ENCODE data around the gene MED12L. TPM values are rescaled to one million over a fixed set of nuclear protein-coding genes. Genes with fewer than 3 reads are reported as not detected.

The MED12L gene
- polyA plus RNA-seq, 4 donors = 0.50 to 2.7 (median 2.2) TPM

GRCh38 chr3:151204530-151205402 is 119.3 kb downstream of the MED12L start:
- no peak for DNase-seq (ENCODE audit: low read depth in 4 of 4, low spot score in 3 of 4)

GRCh38 chr3:151205482-151205881 is 120.0 kb downstream of the MED12L start:
- no peak for DNase-seq (ENCODE audit: low read depth in 4 of 4, low spot score in 3 of 4)

- no peak for DNase-seq (ENCODE audit: low read depth in 4 of 4, low spot score in 3 of 4)
Observed at GRCh38 chr3:151206201-151206600, 120.7 kb downstream of the MED12L start.

DNA sequence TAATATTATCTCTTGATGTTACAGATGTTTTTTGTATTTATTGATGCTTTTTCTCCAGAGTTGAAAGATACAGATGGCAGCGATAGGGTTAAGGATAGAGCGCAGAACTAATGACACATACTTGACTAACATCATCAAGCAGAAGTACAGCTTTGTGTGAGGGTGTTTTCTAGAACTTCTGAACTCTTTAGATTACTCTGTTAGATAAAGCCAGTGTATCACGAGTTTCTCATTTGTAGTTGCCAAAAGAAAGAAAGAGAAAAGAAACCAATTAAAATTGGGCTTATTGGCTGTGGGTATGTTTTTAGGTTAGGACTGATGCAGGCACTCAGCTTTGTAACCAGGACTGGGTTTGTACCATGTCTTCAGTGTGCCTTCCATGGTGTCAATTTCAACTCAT is 124.2 kb downstream of the MED12L start:
- no peak for DNase-seq (ENCODE audit: low read depth in 4 of 4, low spot score in 3 of 4)

GRCh38 chr3:151210676-151211381 is 125.4 kb downstream of the MED12L start:
- DNase-seq (ENCODE audit: low read depth in 4 of 4, low spot score in 3 of 4) = no peak

DNA sequence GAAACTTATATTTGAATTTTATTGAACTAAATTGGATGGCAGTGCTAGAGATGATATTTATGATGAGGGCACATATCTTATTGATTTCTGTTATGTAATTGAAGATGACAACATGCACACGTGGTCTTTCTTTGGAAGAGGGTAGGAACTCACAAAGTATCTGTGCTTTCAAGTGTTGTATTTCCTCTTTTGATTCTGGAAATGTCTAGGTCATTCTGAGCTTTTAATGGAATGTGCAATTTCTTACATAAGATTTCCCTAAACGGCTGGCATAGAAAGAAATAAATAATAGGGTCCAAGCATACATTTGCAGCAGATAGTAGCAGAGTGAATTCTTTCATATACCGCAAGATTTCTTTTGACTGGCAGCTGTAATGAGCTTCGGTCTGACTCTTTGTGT is 127.7 kb downstream of the MED12L start:
- DNase-seq (ENCODE audit: low read depth in 4 of 4, low spot score in 3 of 4) = no peak

DNA sequence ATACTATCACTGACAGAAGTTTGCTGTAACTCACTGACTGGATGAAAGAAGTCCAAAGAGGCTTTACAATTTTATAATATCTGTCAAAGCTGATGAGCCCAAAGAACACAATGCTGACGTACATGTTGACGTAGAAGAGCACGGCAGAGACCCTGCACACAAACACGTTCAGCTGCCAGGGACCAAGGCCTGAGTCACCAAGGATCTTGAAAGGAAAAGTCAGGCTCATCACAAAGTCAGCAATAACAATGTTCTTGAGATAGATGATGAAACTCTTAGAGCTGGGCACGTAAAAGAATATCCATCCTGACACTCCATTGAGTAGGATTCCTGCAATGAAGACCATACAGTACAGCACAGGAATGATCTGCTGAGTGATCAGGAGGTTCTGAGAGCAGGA is 128.4 kb downstream of the MED12L start:
- no peak for DNase-seq (ENCODE audit: low read depth in 4 of 4, low spot score in 3 of 4)

DNA sequence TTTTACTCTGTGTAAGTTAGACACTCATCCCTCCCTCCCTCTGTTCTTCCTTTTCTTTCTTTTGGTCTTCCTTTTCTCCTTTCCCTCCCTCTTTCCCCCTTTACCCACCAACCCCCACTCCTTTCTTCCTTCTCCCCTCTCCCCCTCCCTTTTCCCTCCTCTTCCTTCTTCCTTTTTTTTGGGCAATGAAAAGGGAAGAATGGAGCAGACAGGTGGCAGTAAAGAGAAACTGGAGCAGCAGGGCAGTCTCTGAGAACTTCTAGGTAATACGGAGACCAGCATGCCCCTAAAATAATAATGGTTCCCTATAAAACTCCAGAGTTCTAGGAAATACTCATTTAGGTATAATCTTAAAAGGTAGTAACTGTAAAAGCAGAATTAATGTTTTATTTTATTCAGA is 129.0 kb downstream of the MED12L start:
- no peak for DNase-seq (ENCODE audit: low read depth in 4 of 4, low spot score in 3 of 4)

DNA sequence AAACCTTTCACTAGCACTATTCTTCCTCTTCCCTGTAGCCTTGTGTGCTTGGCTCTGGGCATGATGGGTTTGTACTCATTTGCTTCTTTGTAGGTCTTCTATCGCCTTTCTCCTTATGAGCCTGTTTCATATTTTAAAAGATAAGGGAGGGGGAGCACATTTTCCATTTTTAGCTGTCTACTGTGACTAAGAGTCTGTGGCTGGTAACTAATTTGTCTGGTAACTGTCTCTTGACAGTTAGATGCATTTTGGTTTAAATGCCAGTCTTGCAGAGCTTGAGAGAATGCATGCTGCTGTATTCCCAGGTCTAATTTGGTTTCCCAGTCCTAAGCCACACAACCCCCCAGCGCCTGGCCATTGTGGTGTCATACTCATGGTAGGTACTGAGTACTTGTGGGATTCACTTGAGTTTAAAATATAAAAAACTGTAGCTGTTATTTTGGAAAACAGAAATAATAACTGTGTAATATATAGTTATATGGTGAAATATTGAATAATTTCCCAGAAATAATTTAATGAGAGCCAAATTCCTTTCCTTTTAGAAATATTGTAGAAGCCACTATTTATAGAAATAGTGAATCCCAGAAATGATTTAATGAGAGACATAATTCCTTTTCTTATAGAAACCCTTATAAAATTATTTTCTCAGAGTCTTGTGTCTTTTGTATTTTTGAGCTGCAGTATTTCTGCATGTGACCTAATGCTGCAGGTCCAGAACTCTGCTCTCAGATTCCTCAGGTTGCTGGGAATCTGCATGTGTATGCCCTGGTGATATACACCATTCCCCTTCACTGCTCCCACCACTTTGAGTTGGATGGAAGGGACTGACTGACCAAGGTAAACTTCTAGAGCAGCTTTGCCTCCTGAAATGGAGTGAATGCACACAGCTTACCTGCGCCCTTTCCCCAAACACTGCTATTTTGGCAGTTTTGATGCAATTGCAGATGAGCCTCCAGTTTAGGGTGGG is 131.5 kb downstream of the MED12L start:
- DNase-seq (ENCODE audit: low read depth in 4 of 4, low spot score in 3 of 4) = no peak

- DNase-seq (ENCODE audit: low read depth in 4 of 4, low spot score in 3 of 4) = no peak
Observed at GRCh38 chr3:151218136-151218535, 132.7 kb downstream of the MED12L start.

- no peak for DNase-seq (ENCODE audit: low read depth in 4 of 4, low spot score in 3 of 4)
Observed at GRCh38 chr3:151219056-151219455, 133.6 kb downstream of the MED12L start.

DNA sequence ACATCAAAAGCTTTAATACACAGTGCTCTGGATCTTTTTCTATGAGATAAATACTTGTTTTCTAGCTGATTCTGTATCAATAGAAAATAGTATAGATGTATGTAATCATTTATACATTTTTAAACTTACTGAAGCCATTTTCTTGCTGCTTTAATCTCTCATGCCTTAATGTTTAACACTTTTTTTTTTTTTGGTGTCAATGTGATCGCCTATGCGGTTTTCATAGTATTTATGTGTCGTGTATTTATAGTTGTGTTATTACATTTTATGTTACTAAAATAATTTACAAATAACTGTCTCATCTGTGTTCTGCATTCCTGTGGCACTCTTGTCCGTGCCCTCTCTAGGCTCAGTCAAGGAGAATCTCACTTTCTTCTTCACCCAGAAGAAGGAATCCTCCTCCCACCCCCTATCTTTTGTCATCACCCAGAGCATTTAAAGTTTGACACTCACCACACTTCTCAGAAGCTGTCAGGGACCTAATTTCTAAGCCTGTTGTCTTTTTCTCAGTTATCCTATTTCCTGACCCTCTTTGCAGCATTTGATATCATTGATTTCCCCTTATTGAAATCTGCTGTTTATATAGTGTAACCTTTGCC is 138.9 kb downstream of the MED12L start:
- DNase-seq (ENCODE audit: low read depth in 4 of 4, low spot score in 3 of 4) = no peak

- no peak for DNase-seq (ENCODE audit: low read depth in 4 of 4, low spot score in 3 of 4)
Observed at GRCh38 chr3:151225040-151225975, 139.8 kb downstream of the MED12L start.

DNA sequence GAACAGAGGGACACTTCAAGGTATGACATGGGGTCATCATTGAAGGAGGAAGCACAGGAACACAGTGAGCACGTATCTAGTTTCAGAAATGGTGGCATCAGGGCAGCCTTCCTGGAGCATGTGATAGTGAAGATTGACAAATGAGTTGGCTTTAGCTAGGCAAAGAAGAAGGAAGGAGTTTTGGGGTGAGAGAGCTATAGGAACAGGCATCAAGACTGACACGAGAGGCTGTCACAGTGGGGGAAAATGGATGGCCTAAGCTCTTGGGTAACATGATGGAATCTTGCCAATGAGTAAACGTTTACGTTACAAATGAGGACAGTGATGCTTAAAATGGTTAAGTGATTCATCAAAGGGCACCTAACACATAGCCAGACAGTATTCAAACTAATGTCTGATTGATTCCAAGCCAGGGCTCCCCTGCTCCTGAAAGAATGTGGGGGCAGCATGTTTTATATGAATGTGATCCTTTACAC is 140.7 kb downstream of the MED12L start:
- no peak for DNase-seq (ENCODE audit: low read depth in 4 of 4, low spot score in 3 of 4)

DNA sequence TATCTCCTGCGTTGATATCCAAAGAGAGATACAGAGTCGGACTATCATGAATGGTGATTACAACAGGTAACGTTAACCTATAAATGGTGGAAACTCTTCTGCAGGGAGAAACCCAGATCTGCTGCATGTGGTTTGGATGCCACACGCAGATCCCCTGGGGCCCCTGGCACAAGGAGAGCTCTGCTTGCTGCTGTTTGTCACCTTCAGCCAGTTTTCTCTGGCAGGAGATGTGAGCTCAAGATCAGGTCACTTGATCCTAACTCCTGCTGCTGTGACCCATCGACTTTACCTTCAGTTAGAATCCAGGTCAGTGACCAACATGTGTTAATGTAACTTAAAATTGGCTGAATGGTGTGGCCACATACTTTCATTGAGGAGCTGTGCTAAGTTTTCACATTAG is 141.4 kb downstream of the MED12L start:
- DNase-seq (ENCODE audit: low read depth in 4 of 4, low spot score in 3 of 4) = no peak

DNA sequence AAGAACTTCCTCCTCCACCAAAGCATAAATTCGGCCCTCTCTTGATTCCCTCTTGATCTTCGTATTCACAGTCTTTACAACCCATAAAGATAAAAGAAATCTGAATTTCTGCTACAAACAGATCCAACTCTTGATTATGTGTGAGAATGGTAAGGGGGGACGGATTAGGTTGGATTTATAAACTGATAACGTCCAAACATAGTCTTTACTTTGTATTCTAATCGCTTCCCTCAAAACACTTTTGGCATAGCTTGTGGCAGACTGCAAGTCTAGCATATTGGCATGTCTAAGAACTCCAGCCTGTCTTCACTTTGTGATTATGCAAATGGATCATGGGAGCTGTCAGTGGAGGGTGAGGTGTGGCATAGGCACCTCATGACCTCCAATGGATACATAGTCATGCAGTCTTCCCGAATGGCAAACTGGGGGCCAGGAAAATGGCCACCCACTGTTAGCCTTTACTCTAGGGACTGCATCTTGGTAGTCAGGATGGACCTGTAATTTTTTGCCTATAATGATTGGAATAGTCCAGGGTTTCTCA is 141.9 kb downstream of the MED12L start:
- DNase-seq (ENCODE audit: low read depth in 4 of 4, low spot score in 3 of 4) = no peak

GRCh38 chr3:151227807-151228665 is 142.6 kb downstream of the MED12L start:
- peak; percentile 47 to 69 (median 56) for DNase-seq (ENCODE audit: low read depth in 4 of 4, low spot score in 3 of 4)

DNA sequence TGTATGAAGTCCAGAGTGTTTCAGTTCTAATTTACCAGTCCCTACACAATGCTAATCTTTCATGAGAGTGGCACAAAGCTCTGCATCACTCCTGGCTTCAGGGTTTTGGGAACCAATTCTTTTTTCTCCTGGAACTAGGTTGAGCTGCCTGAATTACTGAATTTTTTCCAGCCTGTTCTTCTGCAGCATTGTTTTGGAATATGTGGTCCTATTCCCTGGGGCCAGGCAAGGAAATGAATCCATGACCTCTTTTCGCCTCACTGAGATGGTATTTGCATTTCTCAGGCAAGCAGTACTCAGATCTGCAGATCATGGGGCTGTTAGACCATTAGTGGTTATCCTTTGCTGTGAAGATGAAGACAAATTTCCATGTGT is 143.2 kb downstream of the MED12L start:
- no peak for DNase-seq (ENCODE audit: low read depth in 4 of 4, low spot score in 3 of 4)

Data from left renal pelvis (tissue), 4 donors.